Right renal cortex interstitium (tissue), 3 donors: ENCODE measurements around the gene CRIM1. TPM values are rescaled to one million over a fixed set of nuclear protein-coding genes. Genes with fewer than 3 reads are reported as not detected.

ENCODE experiments used
- DNase-seq, 3 donors: peaks; one replicate each; pipeline ENCODE4 v3.0.0-alpha.2; 2013; ENCODE audit warnings: low read depth in 3 of 3, low spot score in 2 of 3
- polyA plus RNA-seq, 3 donors: library from polyadenylated mRNA; unstranded; fragments of 120-200 nt; gene quantifications; one replicate each; pipeline ENCODE4 v1.2.1, GENCODE V29; 2013; ENCODE audit not compliant: insufficient read length in 3 of 3

Gene CRIM1
- polyA plus RNA-seq, 3 donors: 91.7 to 97.3 (median 95.7) TPM

- no peak for DNase-seq
Measured at GRCh38 chr2:36568516-36569246, 213.1 kb downstream of the CRIM1 start.

DNA sequence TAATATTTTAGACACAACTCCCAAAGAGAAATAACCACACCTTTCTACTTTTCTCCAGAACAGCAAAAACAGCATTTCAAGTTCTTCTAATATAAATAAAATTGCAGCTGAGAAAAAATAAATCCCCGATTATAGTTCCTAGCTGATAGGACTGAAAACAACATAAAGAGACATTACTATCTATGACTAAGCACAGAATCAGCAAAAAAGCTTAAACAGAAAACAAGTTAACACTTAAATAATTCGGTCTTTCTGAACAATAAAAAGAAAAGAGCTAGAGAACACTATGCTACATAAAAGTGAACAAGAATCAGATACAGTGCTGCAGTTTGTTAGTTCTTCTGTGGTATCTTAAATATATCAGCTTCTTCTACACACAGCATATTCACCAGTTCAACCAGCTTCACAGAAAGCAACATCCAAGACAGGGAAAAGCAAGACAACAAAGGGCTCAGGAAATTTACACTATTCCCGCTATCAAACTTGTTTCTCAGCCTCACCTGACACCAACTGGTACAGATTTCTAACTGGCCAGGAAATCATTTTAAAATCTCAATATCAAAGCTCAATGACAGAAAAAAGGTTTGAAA is 213.8 kb downstream of the CRIM1 start:
- no peak for DNase-seq

DNA sequence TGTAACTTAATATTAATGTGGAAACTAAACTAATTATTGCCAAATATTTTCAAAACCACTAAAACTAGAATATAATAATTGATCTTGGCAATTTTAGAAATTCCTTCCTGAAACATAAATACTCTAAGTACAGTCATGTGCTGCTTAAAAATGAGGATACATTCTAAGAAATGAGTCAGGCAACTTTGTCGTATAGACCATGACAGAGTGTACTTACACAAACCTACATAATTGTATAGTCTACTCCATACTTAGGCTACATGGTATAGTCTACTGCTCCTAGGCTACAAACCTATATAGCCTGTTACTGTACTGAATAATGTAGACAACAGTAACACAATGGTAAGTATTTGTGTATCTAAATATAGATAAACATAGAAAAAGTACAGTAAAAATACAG is 214.8 kb downstream of the CRIM1 start:
- no peak for DNase-seq

DNA sequence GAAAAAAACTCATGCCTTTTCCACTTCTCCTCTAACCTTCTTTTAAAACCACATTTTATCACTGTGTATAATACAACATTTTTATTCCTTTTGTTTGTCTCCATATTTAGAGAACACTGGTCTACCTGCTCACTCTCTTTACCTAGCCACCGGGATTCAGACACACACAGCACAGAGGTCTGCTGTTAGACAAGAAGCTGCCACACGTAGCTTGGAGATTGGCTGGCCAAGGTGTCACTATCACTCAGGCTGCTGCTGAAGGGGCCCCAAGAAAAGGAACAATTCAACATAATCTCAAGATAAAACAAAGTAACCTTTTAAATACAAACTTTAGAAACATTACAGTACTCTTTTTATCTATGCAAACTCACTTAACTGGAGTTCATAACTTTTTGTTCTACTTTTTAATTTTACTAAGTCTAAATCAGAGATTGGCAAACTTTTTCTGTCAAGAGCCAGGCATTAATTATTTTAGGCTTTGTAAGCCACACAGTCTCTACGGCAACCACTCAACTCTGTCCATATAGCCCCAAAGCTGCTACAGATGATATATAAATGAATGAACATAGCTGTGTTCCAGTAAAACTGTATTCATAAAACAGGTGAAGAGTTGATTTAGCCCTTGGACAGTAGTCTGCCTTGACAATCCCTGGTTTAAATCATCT is 216.6 kb downstream of the CRIM1 start:
- no peak for DNase-seq

GRCh38 chr2:36572719-36573059 is 217.1 kb downstream of the CRIM1 start:
- DNase-seq: no peak

- DNase-seq: no peak
Measured at GRCh38 chr2:36573165-36573564, 217.6 kb downstream of the CRIM1 start.

DNA sequence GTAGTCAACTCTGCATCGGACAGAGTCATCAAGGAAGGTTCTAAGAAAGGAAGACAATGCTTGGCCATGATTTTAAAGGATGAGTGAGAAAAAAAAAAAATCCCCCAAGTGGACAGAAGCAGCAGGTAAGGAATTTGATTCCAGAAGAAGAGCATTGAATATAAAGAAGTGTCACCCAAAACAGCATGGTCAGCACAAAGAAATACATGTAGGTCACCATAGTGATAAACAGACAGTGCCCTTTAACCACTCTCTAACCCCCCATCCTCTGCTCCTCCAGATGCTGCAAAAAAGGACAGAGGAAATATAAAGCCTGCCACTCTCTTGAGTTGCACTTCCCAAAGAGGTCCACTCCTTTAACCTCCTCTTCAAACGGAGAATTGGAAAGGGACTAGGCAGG is 219.0 kb downstream of the CRIM1 start:
- DNase-seq: no peak

GRCh38 chr2:36577884-36578283 is 222.3 kb downstream of the CRIM1 start:
- DNase-seq: no peak

GRCh38 chr2:36578343-36579296 is 223.0 kb downstream of the CRIM1 start:
- DNase-seq: no peak

- no peak for DNase-seq
Measured at GRCh38 chr2:36579297-36579664, 223.7 kb downstream of the CRIM1 start.

GRCh38 chr2:36582538-36582937 is 227.0 kb downstream of the CRIM1 start:
- no peak for DNase-seq

DNA sequence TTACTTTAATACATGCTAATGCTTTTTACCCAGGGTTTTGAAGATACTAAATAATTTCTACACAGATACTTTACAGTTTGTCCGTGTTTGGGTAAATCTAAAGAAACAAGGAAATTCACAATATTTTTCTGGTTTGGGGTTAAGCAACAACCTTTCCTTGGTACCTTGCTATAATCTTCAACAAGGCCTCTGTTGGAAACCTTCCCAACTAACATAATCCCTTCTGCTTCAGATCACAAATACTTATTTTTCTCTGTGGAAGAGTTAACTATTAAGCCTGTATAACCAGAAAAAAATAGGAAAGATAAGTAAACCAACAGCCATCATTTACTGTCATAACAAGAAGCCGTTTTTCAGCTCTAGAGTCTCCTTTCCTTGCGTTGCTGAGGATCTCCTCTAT is 227.4 kb downstream of the CRIM1 start:
- DNase-seq: no peak

DNA sequence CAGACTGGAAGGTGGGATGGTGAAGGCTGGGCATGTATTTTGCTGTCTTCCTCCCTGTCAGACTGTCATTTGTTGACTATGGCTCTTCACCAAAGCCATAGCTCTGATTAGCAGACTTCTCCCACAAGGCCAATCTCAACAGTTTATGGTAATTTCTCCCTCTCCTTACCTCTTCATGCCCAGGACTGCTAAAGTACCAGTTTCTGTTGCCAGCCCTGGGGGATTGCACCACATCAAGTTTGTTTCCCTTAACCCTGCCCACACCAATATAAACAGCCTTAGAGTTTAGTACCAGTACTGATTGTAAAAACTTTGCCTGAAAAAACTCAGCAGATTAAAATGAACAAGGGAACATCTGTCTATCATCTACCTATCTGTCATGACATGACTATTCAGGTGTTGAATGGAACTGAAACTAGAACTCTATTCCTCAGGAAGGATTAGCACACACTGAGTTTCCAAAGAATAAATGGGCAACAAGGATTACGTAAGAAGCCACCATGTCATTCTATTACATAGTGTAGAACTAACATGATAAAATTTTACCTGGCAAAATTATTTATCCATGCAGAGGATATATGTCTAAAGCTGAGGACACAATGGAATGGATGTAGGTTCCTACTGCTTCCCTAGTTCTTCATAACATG is 228.7 kb downstream of the CRIM1 start:
- no peak for DNase-seq

GRCh38 chr2:36586672-36587071 is 231.1 kb downstream of the CRIM1 start:
- no peak for DNase-seq

DNA sequence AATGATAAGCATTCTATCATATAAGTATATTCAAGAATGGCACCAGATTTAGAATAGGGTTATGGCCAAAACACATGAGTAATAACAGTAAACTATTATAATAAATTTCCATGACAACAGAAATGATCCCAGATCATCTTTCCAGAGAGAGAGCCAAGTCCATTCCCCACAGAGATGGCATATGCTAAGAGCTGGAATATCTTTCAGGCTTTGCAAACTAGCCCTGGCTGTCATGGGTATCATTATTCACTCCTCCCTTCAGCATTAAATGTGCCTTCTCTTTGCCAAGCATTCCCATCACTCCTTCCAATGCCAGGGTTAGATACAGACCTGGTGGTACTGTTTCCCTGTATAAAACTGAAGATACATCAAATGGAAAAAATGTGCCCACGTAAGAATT is 231.5 kb downstream of the CRIM1 start:
- DNase-seq: no peak

GRCh38 chr2:36587556-36587955 is 232.0 kb downstream of the CRIM1 start:
- DNase-seq: no peak

DNA sequence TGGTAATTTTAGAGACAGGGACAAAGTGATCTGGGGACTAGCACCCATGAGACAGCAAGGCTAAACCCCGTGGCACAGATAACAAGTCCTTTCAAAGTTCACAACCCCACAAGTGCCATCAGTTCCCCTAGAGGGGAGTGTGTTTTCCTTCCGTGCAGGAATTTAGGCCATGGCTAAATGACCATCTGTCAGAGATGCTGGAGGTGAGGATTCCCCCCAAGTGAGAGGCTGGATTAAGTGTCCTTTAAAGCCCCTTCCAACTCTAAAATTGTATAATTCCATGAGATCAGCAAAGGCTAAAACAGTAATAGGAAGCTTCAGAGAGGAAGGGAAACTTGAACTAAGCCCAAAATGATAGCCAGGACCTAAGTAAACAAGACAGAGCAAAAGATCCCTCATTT is 233.7 kb downstream of the CRIM1 start:
- DNase-seq: no peak

DNA sequence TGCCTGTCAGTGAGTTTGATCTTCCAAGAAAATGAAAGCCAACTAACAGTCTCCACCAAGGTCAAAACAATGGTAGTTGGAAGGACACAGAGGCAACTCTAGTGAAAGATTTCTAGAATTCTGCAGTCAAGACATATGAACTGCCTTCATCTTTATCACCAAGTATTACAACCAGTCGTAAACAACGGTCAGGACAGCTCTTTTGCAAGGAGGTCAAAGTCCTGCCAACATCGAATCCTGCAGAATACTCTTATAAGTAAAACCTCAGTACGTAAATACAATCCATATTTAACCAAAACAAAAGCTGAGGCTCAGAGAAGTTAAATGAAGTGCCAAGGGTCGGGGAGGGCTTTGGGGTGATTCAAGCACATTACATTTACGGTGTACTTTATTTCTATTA is 239.3 kb downstream of the CRIM1 start:
- DNase-seq: no peak

- DNase-seq: no peak
Measured at GRCh38 chr2:36596397-36596796, 240.8 kb downstream of the CRIM1 start.

GRCh38 chr2:36597003-36597531 is 241.5 kb downstream of the CRIM1 start:
- DNase-seq: no peak
